HepG2 (cell line): ENCODE data around the gene MRPS11. TPM values are rescaled to one million over a fixed set of nuclear protein-coding genes. Genes with fewer than 3 reads are reported as not detected.

Source experiments
- ATAC-seq: fragments of 200-7000 bp; cut with Tn5 transposase; 3 replicates; pipeline ENCODE4 v1.9.1; 2020; ENCODE audit warnings: mild to moderate bottlenecking, moderate library complexity
- BruUV-seq: library from RNA; stranded (reverse); fragments of 400-500 nt; replicated peaks from 2 replicates; lab custom pipeline; 2021; lab: Mats Ljungman, UMichigan
- CTCF ChIA-PET: fragments of 300-600 bp; formaldehyde crosslinking; extraction: SDS; loops from one replicate; lab custom pipeline; 2021; ENCODE audit warnings: low total read pairs, inconsistent platforms, low intra/inter-chr PET ratio; lab: Yijun Ruan, JAX
- POLR2A ChIA-PET: fragments of 350-600 bp; sonication (Branson Sonifier 250); formaldehyde crosslinking; loops from one replicate; lab custom pipeline; 2020; ENCODE audit warnings: antibody characterized with exemption, inconsistent platforms; lab: Yijun Ruan, JAX
- DNase-seq: peaks from one replicate; pipeline ENCODE4 v3.0.0-alpha.2; 2015; ENCODE audit warnings: low spot score
- FAIRE-seq: peaks from 3 replicates; lab custom pipeline; 2011; peaks lifted over from hg19 to GRCh38; lab: Jason Lieb, UNC
- H2AFZ ChIP-seq: one replicate; pipeline ENCODE4 v1.6.1; 2011; ENCODE audit warnings: low read length, inconsistent platforms
- H3K27ac ChIP-seq: fragments of 300-600 bp; 3 replicates; pipeline ENCODE4 v1.8.0; 2011; ENCODE audit warnings: mixed run types, mild to moderate bottlenecking, mixed read lengths, low read length, inconsistent platforms; ENCODE audit not compliant: insufficient read depth; ENCODE audit errors: extremely low read length
- H3K27me3 ChIP-seq, 2 experiments: fragments of 200-600 bp in 1 of 2; 2 replicates in 1 of 2; 3 replicates in 1 of 2; pipeline versions ENCODE4 v1.6.0 to v1.8.0; 2011; ENCODE audit warnings: low read length in 2 of 2, mild to moderate bottlenecking in 2 of 2, moderate library complexity in 2 of 2, inconsistent platforms in 1 of 2; ENCODE audit not compliant: insufficient read depth in 2 of 2, control insufficient read depth in 1 of 2
- H3K36me3 ChIP-seq, 2 experiments: fragments of 200-600 bp in 1 of 2; replicated peaks in 1 of 2; 2 replicates in 1 of 2; 3 replicates in 1 of 2; pipeline versions ENCODE4 v1.5.1 to v1.8.0; 2011; ENCODE audit warnings: low read length in 2 of 2, inconsistent platforms in 1 of 2; ENCODE audit not compliant: insufficient read depth in 2 of 2, control insufficient read depth in 1 of 2
- H3K4me1 ChIP-seq: 2 replicates; pipeline ENCODE4 v1.5.1; 2012; ENCODE audit warnings: low read length, inconsistent platforms; ENCODE audit not compliant: insufficient read depth
- H3K4me2 ChIP-seq: 2 replicates; pipeline ENCODE4 v1.6.0; 2011; ENCODE audit warnings: low read depth, low read length, inconsistent platforms
- H3K4me3 ChIP-seq, 3 experiments: fragments of 200-600 bp in 1 of 3; sonication (generic), shearing (Covaris generic) in 1 of 3; replicated peaks in 1 of 3; 2 replicates each; pipeline ENCODE4 v1.5.1; 2011 to 2016; ENCODE audit warnings: low read length in 3 of 3, inconsistent platforms in 2 of 3, low read depth in 2 of 3, mild to moderate bottlenecking in 2 of 3, control low read depth in 1 of 3, mixed read lengths in 1 of 3; ENCODE audit not compliant: insufficient read depth in 1 of 3
- H3K79me2 ChIP-seq: one replicate; pipeline ENCODE4 v1.6.1; 2011; ENCODE audit warnings: low read length, inconsistent platforms; ENCODE audit not compliant: insufficient read depth
- H3K9ac ChIP-seq: 2 replicates; pipeline ENCODE4 v1.6.0; 2011; ENCODE audit warnings: mild to moderate bottlenecking, low read depth, low read length, inconsistent platforms; ENCODE audit not compliant: insufficient read depth
- H3K9me3 ChIP-seq: 2 replicates; pipeline ENCODE4 v1.5.1; 2012; ENCODE audit warnings: mild to moderate bottlenecking, low read length
- H4K20me1 ChIP-seq: 2 replicates; pipeline ENCODE4 v1.6.0; 2011; ENCODE audit warnings: inconsistent platforms, mild to moderate bottlenecking, low read length, moderate library complexity; ENCODE audit not compliant: insufficient read depth
- JUN ChIP-seq: sonication (generic); formaldehyde crosslinking; IDR thresholded peaks from 2 replicates; pipeline ENCODE4 v1.4.0; 2020; ENCODE audit warnings: mild to moderate bottlenecking, missing genetic modification reagents
- TCF7 ChIP-seq: sonication (generic); IDR thresholded peaks from 2 replicates; pipeline ENCODE4 v1.6.1; 2016; ENCODE audit warnings: antibody characterized with exemption, low read depth
- XRCC5 ChIP-seq: fragments of 200-400 bp; formaldehyde crosslinking; optimal IDR thresholded peaks from 2 replicates; pipeline ENCODE3; 2017; ENCODE audit warnings: mild to moderate bottlenecking, low read length
- ZNF766 ChIP-seq: sonication (generic); formaldehyde crosslinking; IDR thresholded peaks from 2 replicates; pipeline ENCODE4 v1.5.0; 2020; ENCODE audit warnings: missing genetic modification reagents, borderline replicate concordance
- WGBS: methylation state at CpG from one replicate; pipeline ENCODE4 v1.1.6; 2017; ENCODE audit warnings: low lambda C conversion rate; 5-methylcytosine and 5-hydroxymethylcytosine counted together
- in situ Hi-C: cut with HindIII; loops from 2 replicates; pipeline ENCODE4 v1.10.0; 2017; ENCODE audit warnings: low pct_unique_long_range_greater_than_20kb; ENCODE audit not compliant: extremely low pct_ligation_motif_present
- intact Hi-C: fragments of 100-400 bp; cut with micrococcal nuclease; formaldehyde crosslinking; loops from one replicate; pipeline ENCODE4 v1.10.0; 2022; ENCODE audit not compliant: unreplicated experiment
- polyA plus RNA-seq, 8 experiments: library from polyadenylated mRNA; depleted of rRNA in 3 of 8; stranded (reverse) in 7 of 8; unstranded in 1 of 8; fragments of >200 nt; fragmentation: Illumina TruSeq in 4 of 8; extraction: Trizol in 4 of 8; gene quantifications; 2 replicates each; pipeline versions ENCODE4 v1.2.1 to v1.2.3, GENCODE V29; 2011 to 2016; ENCODE audit warnings: low read depth in 4 of 8, missing spikeins in 1 of 8, mixed read lengths in 1 of 8; ENCODE audit not compliant: insufficient read depth in 1 of 8
- total RNA-seq, 5 experiments: library from RNA; depleted of rRNA; stranded (reverse); fragments of >200 nt; fragmentation: Illumina TruSeq; extraction: Trizol; gene quantifications; 2 replicates each; pipeline ENCODE4 v1.2.3, GENCODE V29; 2016; ENCODE audit warnings: low read depth in 1 of 5
- TF ChIP-seq, protein P1 (sequence below): sonication (generic); formaldehyde crosslinking; IDR thresholded peaks from 2 replicates; pipeline ENCODE4 v1.8.0; 2022; ENCODE audit warnings: mild to moderate bottlenecking, missing genetic modification reagents, moderate library complexity
- TF ChIP-seq, protein P2 (sequence below): sonication (generic); formaldehyde crosslinking; IDR thresholded peaks from 2 replicates; pipeline ENCODE4 v1.8.1; 2023; ENCODE audit warnings: mild to moderate bottlenecking, inconsistent platforms, moderate library complexity, missing genetic modification reagents, borderline replicate concordance

The MRPS11 gene
- total and polyA plus RNA-seq, 2 of the 13 experiments (the other 11 are each of a cell fraction or from before 2014, with no cell fraction given) = 50.1 to 72.7 TPM

DNA sequence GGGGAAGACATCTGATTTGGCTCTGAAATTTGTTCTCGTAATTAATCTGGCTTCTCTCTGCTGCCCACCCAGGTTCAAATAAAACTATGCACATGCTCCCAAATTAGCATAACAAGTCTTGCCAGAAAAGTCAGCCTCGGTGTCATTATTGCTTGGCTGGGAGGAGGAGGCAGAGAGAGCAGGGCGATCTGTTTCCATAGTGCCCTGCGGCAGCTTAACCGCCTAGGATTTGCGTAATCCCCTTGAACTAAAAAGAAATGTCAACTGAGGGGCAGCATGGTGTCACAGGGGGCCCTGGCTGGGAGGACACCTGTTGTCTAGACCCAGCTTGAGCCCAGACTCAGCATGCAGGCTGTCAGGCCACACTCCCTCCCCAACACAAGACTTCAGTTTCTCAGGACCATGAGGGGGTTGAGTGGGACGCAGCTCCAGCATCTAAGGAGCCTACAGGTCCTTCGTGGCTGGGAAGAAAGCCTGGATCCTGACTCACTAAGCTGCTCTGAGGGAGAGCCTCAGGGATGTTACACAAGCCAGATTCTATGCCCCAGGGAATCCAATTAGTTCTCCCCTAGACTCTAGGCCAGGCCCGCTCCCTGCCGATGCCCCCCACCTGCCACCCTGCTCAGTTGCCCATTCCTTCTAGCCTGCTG lies 17.3 kb downstream of the MRPS11 start (continued):
- TF ChIP-seq ZNF766 (CRISPR knock-in tag) = no peak
- TF ChIP-seq, all 625 proteins: peak for 0

DNA sequence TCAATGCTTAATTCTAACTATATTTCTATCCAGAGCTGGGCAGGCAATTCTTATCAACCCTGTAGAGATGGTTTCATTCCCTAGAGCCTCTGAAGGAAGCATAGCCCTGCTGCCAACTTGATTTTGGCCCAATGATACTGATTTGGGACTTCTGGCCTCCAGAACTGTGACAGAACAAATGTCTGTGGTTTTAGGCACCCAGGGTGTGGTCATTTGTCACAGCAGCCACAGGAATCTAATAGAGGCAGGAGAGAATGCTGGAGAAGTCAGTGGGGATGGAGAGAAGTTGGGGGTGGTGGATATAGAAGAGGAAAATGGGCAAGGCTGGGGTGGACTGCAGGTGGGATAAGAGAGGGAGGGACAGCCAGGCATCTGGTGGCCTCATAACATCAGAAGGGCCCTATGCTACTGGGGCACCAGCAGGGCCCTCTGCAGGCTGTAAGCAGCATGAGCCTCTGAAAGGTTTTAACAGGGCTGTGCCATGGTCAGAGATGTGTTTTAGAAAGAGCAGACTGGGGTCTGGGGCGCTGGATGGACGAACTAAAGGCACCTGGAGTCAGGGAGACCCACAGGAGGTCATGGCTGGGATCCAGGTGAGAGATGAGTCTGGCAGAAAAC lies 19.8 kb downstream of the MRPS11 start:
- Histone ChIP-seq H3K79me2 (no peaks in the 10 kb centered on the region), H3K4me1 (no peaks in the 10 kb centered on the region), H3K27ac (no peak overlapping the region), H3K36me3 (no peaks in the 10 kb centered on the region), H3K4me3 (no peak overlapping the region), H3K4me2 (no peak overlapping the region), H2AFZ (no peak overlapping the region), H3K9me3 (no peaks in the 10 kb centered on the region)
- 6% methylated on average over 2 of the region's 2 CpGs for WGBS
- DNase-seq = no peak
- BruUV-seq = no TSS peak
- CTCF ChIA-PET = no interaction called here
- in situ Hi-C loops = no loop called here
- POLR2A ChIA-PET = no interaction called here
- TF ChIP-seq JUN (CRISPR knock-in tag) (no peak), XRCC5 (no peak), TCF7 (no peak)
- TF ChIP-seq, protein P1, sequence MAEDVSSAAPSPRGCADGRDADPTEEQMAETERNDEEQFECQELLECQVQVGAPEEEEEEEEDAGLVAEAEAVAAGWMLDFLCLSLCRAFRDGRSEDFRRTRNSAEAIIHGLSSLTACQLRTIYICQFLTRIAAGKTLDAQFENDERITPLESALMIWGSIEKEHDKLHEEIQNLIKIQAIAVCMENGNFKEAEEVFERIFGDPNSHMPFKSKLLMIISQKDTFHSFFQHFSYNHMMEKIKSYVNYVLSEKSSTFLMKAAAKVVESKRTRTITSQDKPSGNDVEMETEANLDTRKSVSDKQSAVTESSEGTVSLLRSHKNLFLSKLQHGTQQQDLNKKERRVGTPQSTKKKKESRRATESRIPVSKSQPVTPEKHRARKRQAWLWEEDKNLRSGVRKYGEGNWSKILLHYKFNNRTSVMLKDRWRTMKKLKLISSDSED = no peak
- TF ChIP-seq, protein P2, sequence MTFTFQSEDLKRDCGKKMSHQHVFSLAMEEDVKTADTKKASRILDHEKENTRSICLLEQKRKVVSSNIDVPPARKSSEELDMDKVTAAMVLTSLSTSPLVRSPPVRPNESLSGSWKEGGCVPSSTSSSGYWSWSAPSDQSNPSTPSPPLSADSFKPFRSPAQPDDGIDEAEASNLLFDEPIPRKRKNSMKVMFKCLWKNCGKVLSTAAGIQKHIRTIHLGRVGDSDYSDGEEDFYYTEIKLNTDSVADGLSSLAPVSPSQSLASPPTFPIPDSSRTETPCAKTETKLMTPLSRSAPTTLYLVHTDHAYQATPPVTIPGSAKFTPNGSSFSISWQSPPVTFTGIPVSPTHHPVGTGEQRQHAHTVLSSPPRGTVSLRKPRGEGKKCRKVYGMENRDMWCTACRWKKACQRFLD (CRISPR knock-in tag) = no peak
- TF ChIP-seq, all 625 proteins: peak for 0
- Histone ChIP-seq H4K20me1 (no peaks in the 10 kb centered on the region), H3K9ac (no peak overlapping the region), H3K27me3 (no peaks in the 10 kb centered on the region)
- FAIRE-seq (no peak), ATAC-seq (no peak)
- intact Hi-C loops = no loop called here
